ENCODE measurements around the gene KIF2C.
"Not testable (repeated sequence)": the region's sequence is repeated elsewhere in the genome, so short reads cannot be mapped to it uniquely, and the experiment has no call there.

KIF2C gene

DNA sequence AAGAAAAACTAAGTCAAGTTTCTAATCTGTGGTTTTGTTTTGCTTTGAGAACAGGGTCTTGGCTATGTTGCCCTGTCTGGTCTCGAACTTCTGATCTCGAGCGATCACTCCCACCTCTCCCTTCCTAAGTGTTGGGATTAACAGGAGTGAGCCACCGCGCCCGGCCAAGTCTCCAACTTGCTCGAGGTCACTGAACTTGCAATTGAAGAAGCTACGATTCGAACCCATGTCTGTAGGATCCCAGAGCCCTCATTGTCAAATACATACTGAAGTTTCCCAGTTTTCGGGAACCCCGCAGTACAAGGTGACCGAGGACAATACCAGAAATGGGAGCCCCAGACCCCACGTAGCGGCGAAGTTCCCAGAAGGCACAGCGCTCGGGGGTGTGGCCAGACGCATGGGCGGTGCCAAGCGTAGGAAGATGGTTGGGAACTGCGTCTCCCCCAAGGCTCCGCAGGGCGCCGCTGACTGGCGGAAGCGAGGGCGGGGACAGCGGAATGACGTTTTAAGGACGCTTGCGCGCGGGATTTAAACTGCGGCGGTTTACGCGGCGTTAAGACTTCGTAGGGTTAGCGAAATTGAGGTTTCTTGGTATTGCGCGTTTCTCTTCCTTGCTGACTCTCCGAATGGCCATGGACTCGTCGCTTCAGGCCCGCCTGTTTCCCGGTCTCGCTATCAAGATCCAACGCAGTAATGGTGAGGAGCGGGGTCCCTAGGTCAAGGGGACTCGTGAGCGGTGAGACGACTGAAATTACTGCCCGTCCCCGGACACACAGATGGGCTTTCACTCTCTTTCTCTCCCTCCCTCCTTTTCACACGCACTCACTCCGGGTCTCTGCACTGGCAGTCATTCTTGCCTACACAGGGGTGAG lies at the start of gene KIF2C:
TSS of gene KIF2C (plus strand) at position 531 of the 872 bp plus-strand sequence. CDS start at position 627, 96 bp downstream.
- DNase-seq (ENCODE audit: low read depth), result peak; percentile 95

GRCh38 chr1:44693159-44693558 lies 46.5 kb upstream of the KIF2C start:
- DNase-seq (ENCODE audit: low read depth), result no peak

DNA sequence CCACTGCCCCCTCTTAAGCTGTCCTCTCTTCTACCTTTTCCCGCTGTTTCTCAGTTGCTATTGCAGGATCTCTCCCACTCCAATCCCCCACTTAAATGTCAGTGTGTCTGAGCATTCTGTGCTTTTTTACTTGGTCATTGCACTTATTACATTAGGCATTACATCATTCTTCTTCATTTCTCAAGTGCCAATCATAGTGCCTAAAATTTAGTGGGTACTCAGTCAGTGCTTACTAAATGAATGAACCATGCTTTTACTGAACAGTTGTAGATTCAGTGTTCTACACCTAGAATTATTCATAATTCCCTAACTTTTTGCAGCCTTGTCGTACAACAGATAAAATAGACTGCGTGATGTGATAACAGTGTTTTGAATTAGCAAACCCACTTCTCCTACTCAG lies 45.7 kb upstream of the KIF2C start:
- DNase-seq (ENCODE audit: low read depth), result no peak

DNA sequence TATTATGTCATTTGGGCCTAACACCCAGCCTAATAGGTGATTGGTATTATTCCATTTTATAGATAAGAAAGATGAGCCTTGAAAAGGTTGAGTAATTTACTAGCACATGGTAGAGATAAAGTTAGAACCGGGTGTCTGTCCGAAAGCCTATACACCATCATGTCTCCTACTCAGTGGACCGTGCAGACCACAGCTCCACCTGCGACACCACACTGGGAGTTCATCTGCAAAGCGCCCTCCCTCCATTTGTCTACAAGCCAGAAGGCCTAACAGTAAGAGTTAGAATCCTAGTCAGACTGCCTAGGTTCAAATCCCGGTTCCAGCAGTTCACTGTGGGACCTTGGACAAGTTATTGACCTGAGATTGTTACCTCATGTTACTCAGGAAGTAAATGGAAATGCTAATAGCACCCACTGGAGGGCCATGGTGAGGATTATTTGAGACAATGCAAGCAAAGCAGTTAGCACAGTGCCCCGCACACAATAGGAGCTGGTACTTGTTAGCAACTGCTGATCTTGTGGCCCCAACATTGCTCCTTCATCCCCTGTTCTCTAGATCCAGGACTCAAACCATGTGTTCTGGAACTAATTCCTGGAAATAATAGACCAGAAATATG lies 44.7 kb upstream of the KIF2C start:
- DNase-seq (ENCODE audit: low read depth), result no peak

GRCh38 chr1:44695671-44696070 lies 44.0 kb upstream of the KIF2C start:
- no peak for DNase-seq (ENCODE audit: low read depth)

DNA sequence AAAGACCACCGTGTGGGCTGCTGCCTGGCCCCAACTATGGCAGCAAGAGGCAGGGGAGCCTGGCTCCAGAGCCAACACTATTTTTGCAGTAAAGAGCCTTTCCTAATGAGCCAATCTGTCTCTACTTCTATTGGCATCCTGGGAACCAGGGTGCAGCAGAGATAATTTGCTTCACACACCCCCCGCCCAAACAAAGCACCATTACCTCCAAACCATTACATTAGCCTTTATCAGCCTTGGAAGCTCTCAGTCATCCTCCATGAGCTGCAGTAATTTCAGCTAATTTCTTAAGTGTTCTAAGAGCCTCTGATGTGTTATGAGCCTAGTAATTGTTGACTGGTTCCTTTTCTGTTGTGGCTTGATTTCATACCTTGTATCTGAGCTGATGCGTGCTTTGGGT lies 43.5 kb upstream of the KIF2C start:
- DNase-seq (ENCODE audit: low read depth), result no peak

DNA sequence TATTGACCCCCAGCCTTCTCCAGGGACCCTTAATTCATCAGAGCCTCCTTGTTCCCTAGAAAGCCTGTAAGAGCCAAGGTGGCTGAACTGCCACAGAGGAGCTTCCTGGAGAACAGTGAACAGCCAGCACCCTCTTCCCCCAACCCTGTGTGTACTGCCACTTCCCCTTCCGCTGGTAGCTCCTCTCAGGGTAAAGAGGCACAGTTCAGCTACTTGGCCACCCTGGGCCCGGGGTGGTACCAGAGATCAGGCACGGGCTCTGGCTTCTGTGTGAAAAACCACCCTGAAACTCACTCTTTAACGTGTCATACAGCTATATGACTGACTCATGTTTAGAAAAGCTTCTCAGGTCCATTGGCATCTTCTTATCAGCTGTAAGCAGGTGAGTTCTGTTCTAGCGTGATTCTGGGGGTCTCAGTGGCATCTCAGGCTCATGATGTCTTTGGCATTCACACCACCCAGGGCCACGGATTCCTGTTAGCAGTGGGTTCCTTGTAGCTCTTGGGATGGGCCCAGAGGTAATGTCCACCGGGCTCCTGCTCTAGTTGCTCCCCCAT lies 42.8 kb upstream of the KIF2C start:
- DNase-seq (ENCODE audit: low read depth), result no peak

DNA sequence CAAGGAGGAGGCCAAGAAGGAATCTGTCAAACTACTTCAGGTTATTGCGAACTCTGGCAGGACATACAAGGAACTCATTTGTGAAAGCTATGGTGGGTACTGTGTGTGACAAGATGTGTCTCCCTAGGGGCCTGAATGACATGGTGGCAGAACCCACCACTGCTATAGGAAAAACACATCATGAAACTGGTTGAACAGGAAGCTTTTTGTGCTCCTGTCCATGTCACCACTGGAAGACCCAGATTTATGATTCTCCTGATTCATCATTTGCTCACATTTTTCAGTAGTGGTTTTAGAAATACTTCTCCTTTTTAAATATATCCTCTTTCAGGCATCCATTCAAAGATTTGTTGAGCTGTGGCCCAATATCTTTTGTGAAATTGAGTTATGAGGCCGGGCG lies 41.5 kb upstream of the KIF2C start:
- DNase-seq (ENCODE audit: low read depth), result no peak

DNA sequence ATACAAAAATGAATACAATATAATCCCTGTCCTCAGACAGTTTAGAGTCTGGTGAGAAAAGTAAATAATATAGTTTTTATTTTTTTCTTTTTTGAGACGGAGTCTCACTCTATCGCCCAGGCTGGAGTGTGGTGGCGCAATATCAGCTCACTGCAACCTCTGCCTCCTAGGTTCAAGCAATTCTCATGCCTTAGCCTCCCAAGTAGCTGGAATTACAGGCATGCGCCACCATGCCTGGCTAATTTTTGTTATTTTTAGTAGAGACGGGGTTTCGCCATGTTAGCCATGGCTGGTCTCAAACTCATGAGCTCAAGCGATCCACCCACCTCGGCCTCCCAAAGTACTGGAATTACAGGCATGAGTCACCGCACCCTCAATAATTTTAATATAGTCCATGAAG lies 40.3 kb upstream of the KIF2C start:
- DNase-seq (ENCODE audit: low read depth), result not testable (repeated sequence)

DNA sequence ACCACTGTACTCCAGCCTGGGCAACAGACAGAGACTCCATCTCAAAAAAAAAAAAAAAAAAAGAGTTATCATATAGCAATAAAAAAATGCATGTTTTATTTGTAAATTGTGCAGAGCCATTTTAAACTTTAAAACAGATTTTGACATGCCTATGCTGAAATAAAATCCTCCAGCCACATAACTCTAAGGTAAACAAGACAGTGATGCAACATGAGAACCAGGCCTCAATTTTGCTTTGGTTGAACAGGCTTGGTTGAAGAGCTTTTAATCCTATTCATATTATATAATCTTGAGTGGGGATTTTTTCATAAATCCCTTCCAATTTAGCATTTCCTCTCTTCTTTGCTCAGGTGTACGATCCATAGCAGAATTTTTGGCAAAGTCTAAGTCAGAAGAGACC lies 39.1 kb upstream of the KIF2C start:
- no peak for DNase-seq (ENCODE audit: low read depth)

DNA sequence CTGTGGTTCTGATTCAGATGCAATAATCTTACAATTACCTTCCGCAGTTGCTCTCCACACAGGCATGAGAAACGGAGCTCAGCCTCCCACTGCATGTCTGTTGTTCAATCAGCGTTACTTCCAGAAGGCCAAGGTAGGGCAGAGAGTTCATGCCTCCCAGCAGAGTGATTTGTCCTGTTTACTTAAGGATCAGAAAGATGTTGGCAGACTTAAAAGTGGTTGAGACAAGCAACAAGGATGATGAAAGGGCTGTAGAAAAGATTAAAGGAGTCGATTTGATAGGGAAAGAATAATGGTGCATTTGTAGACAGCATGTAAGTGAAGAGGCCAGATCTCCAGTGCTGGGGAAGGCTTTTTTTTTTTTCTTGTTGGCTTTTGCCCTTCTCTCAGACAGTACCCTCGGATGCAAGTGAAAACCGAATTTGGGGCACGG lies 38.5 kb upstream of the KIF2C start:
- no peak for DNase-seq (ENCODE audit: low read depth)

DNA sequence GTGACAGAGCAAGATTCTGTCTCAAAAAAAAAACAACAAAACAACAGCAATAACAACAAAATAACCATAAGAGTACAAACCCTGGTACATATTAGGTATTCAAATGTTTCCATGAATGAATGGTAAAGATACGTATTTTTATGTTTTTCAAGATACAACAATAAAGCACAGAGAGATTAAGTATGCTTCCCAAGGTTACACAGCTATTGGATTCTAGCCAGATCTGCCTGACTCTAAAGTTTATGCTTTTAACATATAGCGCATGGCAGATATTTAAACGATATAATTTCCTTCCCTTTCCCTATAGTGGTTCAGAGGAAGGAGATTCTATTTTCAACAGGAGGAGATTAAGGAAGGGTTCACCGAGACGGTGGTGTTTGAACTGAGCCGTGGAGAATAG lies 34.2 kb upstream of the KIF2C start:
- no peak for DNase-seq (ENCODE audit: low read depth)

GRCh38 chr1:44705938-44706337 lies 33.7 kb upstream of the KIF2C start:
- no peak for DNase-seq (ENCODE audit: low read depth)

- no peak for DNase-seq (ENCODE audit: low read depth)
These were observed 32.3 kb upstream of the KIF2C start for GRCh38 chr1:44707112-44707881.

DNA sequence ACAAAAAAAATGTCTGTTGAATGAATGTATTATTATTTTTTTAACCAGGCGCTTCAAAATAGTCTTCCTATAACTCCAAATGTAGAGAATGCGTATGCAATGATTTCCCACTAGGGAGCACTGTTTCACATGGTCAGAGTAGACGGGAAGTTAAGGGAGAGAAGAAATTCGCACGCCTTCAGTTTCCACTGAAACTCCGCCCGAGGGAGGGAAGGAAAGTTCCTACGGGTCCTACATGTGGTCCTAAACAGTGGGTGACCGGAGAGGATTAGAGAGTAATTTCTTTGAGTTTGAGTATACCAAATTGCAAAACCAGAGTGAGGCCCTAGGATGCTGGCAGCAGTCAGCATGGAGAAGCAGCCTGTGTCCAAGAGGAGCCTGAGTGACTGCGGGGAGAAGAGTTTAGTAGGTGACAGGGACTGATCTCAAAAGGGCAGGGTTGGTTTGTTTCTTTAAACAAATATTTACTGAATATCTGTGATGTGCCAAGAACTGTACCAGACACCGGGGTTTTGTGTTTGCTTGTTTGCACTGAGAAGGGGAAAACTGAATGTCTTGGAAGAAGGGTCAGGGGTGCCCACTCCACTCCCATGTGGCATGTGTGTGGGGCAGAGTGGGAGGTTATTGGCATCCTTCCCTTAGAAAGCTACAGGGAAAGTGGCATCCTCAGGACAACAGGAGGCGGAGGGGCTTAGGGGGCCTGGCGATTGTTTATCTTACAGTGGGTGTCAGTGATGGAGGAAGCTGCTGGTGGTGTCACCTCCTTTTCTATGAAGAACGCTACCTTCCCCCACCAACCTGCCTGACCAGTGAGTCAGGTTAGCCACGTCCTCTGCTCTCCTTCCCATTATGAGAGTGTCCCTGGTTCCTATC lies 31.4 kb upstream of the KIF2C start:
- DNase-seq (ENCODE audit: low read depth), result no peak

DNA sequence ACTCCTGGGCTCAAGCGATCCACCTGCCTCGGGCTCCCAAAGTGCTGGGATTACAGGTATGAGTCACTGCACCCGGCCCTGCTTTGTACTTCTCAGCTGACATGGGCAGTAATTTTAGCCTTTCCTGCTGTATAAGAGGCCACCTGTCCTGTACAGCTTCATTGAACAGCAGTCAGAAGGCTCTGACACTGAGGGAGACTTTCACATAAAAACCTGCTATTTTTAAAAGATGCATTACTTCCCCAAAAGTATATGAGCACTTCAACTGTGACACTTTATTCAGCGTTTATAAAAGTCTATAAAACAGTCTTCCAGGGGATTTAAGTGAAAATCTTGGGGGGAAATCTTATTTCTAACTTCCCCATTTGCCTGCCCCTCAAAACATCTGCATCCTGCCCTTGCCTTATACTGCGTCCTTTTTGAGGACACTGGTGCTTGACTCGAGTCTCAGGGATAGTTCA lies 26.3 kb upstream of the KIF2C start:
- no peak for DNase-seq (ENCODE audit: low read depth)

GRCh38 chr1:44714532-44714931 lies 25.1 kb upstream of the KIF2C start:
- no peak for DNase-seq (ENCODE audit: low read depth)

- peak; percentile 42 for DNase-seq (ENCODE audit: low read depth)
These were observed 24.6 kb upstream of the KIF2C start for GRCh38 chr1:44714944-44715571.

DNA sequence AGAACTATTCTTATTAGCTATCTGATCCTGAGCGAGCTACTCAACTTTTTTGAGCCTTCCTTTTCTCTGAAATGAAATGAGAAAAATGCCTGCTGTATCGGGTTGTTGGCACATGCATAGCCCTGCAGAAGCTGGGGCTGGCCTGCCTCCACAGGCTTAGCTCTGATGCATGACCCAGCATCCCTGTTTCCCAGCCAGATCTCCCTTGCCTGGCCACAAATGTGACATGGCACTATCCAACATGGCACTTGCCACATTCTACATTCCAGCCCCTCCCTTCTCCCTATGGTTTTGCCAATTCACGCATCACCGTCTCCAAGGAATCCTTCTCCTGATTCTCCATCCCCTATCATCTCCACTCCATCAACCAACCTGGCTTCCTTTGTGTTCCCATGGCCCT lies 22.5 kb upstream of the KIF2C start:
- DNase-seq (ENCODE audit: low read depth), result no peak

GRCh38 chr1:44717653-44718052 lies 22.0 kb upstream of the KIF2C start:
- DNase-seq (ENCODE audit: low read depth), result no peak

DNA sequence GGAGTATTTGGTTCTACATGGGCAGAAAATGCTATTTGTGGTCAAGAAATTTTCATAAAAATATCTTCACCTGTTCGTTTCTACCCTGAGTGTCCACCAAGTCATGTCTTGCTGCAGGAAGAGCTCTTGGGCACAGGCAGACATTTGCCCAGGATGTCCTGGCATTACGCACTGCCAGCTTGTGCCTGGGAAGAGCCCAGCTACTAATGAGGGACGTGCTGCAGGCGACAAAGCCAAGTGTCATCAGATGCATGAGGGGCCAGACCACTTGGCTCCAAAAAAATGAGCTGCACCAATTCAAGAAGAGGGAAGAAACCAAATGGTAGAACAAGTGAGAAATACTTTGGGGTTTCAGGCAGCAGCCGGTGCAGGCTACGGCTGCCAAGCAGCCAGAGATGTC lies 21.5 kb upstream of the KIF2C start:
- DNase-seq (ENCODE audit: low read depth), result no peak

All from activated T-helper 9 cell treated with anti-CD3 and anti-CD28 coated beads, Interleukin-2, amount 50 U/mL, for 16 hours (primary cell).